Upper lobe of left lung (tissue), 6 donors: ENCODE data around the gene POLDIP3. TPM values are rescaled to one million over a fixed set of nuclear protein-coding genes. Genes with fewer than 3 reads are reported as not detected.

ENCODE experiments used
- ATAC-seq, 2 donors: fragments of 200-7000 bp; cut with Tn5 transposase; one replicate each; pipeline ENCODE4 v1.9.1; 2022; ENCODE audit warnings: mild to moderate bottlenecking in 2 of 2, moderate library complexity in 2 of 2; ENCODE audit not compliant: low FRiP score in 2 of 2
- DNase-seq, 2 donors: peaks; one replicate each; pipeline ENCODE4 v3.0.0-alpha.2; 2019 to 2020
- H3K27ac ChIP-seq, 4 donors: fragments of 200-600 bp; sonication (generic); one replicate each; pipeline ENCODE4 v1.5.1; 2016 to 2019
- H3K27me3 ChIP-seq, 4 donors: fragments of 200-600 bp; sonication (generic); one replicate each; pipeline ENCODE4 v1.5.1; 2017 to 2019
- H3K36me3 ChIP-seq, 4 donors: fragments of 200-600 bp; sonication (generic); one replicate each; pipeline ENCODE4 v1.5.1; 2016 to 2019
- H3K4me1 ChIP-seq, 4 donors: fragments of 200-600 bp; sonication (generic); one replicate each; pipeline ENCODE4 v1.5.1; 2018 to 2019
- H3K4me3 ChIP-seq, 4 donors: fragments of 200-600 bp; sonication (generic); one replicate each; pipeline ENCODE4 v1.5.1; 2017 to 2019; ENCODE audit warnings: mild to moderate bottlenecking in 2 of 4, moderate library complexity in 1 of 4
- H3K9me3 ChIP-seq, 4 donors: fragments of 200-600 bp; sonication (generic); one replicate each; pipeline ENCODE4 v1.5.1; 2018 to 2019
- CTCF ChIP-seq, 6 experiments: fragments of 450-650 bp in 4 of 6; fragments of 200-600 bp in 2 of 6; sonication (generic) in 2 of 6; IDR thresholded peaks; one replicate each; pipeline ENCODE4 v1.5.1; 2016 to 2019; ENCODE audit warnings: antibody characterized with exemption in 6 of 6
- EP300 ChIP-seq, 4 donors: sonication (generic); formaldehyde crosslinking; IDR thresholded peaks; one replicate each; pipeline ENCODE4 v1.5.1; 2017; ENCODE audit warnings: antibody characterized with exemption in 4 of 4, control low read depth in 2 of 4
- POLR2A ChIP-seq, 4 donors: fragments of 450-650 bp; IDR thresholded peaks; one replicate each; pipeline ENCODE4 v1.5.1; 2016 to 2017; ENCODE audit warnings: antibody characterized with exemption in 4 of 4, mild to moderate bottlenecking in 2 of 4
- POLR2AphosphoS5 ChIP-seq, 2 donors: sonication (generic); formaldehyde crosslinking; IDR thresholded peaks; one replicate each; pipeline ENCODE4 v1.5.1; 2017; ENCODE audit warnings: antibody characterized with exemption in 2 of 2
- WGBS, 2 donors: methylation state at CpG; one replicate each; pipeline ENCODE4 v1.1.5; 2017 to 2018; 5-methylcytosine and 5-hydroxymethylcytosine counted together
- total RNA-seq, 6 donors: library from RNA; depleted of rRNA in 4 of 6; stranded (reverse); fragments of >200 nt in 4 of 6; gene quantifications; one replicate each; pipeline versions ENCODE4 v1.1.0 to v1.2.1, GENCODE V29; 2016 to 2021
- donor health status: DM: no; HTN: no; CAD: no; lungs with moderate emphysema.
- donor health status: DM: no; HTN: yes; CAD: no; lungs with severe emphysema.

The POLDIP3 gene
- total RNA-seq: 10 to 100 TPM; 38.0 to 74.5 (median 55.6) TPM

- Histone ChIP-seq H3K4me1 (peaks cover 48 to 65% (median 59%) of the 10 kb centered on the region in 4 donors), H3K36me3 (peaks cover 0 to 14% (median 7%) of the 10 kb centered on the region in 4 donors), H3K27me3 (no peaks in the 10 kb centered on the region), H3K27ac (peak within 1 kb of the TSS; percentile 95 to 99 (median 98)), H3K9me3 (no peaks in the 10 kb centered on the region), H3K4me3 (peak within 1 kb of the TSS; percentile 62 to 93 (median 75))
- peak in 3 of 4 donors; percentile 71 to 84 (median 84) for TF ChIP-seq POLR2A (IDR thresholded peaks at IDR 0.05)
- no peak for TF ChIP-seq EP300 (IDR thresholded peaks at IDR 0.05)
- TF ChIP-seq POLR2AphosphoS5 (IDR thresholded peaks at IDR 0.05): peak in 1 of 2 donors; percentile 89
- TF ChIP-seq CTCF (IDR thresholded peaks at IDR 0.05): peak in 5 of 6 experiments; percentile 32 to 75 (median 52)
- DNase-seq (peak; percentile 99), ATAC-seq (peak; percentile 95 to 96)
- WGBS, 2 donors: 0% methylated on average over 19 to 42 of the region's 85 CpGs
Measured at GRCh38 chr22:42614312-42615091, at the start of gene POLDIP3. TSS of gene POLDIP3 (minus strand) at chr22:42614883. CDS start at chr22:42614857, 26 bp downstream.

- peak overlapping the region; percentile 22 to 61 (median 44) for H3K4me3 ChIP-seq
- H3K4me1 ChIP-seq: peaks cover 5 to 16% (median 10%) of the 10 kb centered on the region in 4 donors
- no peaks in the 10 kb centered on the region for H3K36me3 ChIP-seq
- ATAC-seq (peak; percentile 87 to 97), DNase-seq (peak; percentile 77 to 97)
- no peaks in the 10 kb centered on the region for H3K9me3 ChIP-seq
- H3K27ac ChIP-seq: peak overlapping the region in 2 of 4 donors; percentile 65 to 69
- TF ChIP-seq EP300 (IDR thresholded peaks at IDR 0.05) (no peak), CTCF (IDR thresholded peaks at IDR 0.05) (peak; percentile 64 to 82 (median 78))
- peaks cover 0 to 4% (median 0%) of the 10 kb centered on the region in 4 donors for H3K27me3 ChIP-seq
- 3 to 12% methylated on average over 20 to 52 of the region's 68 CpGs for WGBS, 2 donors
Measured at GRCh38 chr22:42661985-42662831, 47.5 kb upstream of the POLDIP3 start.

GRCh38 chr22:42656578-42656977 lies 41.9 kb upstream of the POLDIP3 start:
- no peak for ATAC-seq
- Histone ChIP-seq H3K36me3 (no peaks in the 10 kb centered on the region), H3K9me3 (no peaks in the 10 kb centered on the region), H3K27me3 (no peaks in the 10 kb centered on the region), H3K4me1 (peaks cover 0 to 14% (median 2%) of the 10 kb centered on the region in 4 donors), H3K27ac (no peak overlapping the region), H3K4me3 (no peak overlapping the region)
- WGBS, 2 donors: 93 to 95% methylated on average over 8 of the region's 8 CpGs
- TF ChIP-seq EP300 (IDR thresholded peaks at IDR 0.05) (no peak), POLR2A (IDR thresholded peaks at IDR 0.05) (no peak), CTCF (IDR thresholded peaks at IDR 0.05) (no peak), POLR2AphosphoS5 (IDR thresholded peaks at IDR 0.05) (no peak)
- no peak for DNase-seq

- ATAC-seq: no peak
- no peak overlapping the region for H3K4me3 ChIP-seq
- no peak for DNase-seq
- no peak overlapping the region for H3K27ac ChIP-seq
- H3K36me3 ChIP-seq: no peaks in the 10 kb centered on the region
- no peaks in the 10 kb centered on the region for H3K27me3 ChIP-seq
- 78 to 79% methylated on average over 9 of the region's 9 CpGs for WGBS, 2 donors
- H3K4me1 ChIP-seq: peaks cover 0 to 14% (median 0%) of the 10 kb centered on the region in 4 donors
- H3K9me3 ChIP-seq: no peaks in the 10 kb centered on the region
- TF ChIP-seq POLR2A (IDR thresholded peaks at IDR 0.05): no peak
- TF ChIP-seq EP300 (IDR thresholded peaks at IDR 0.05): no peak
- TF ChIP-seq CTCF (IDR thresholded peaks at IDR 0.05): no peak
- TF ChIP-seq POLR2AphosphoS5 (IDR thresholded peaks at IDR 0.05): no peak
Measured at GRCh38 chr22:42655693-42656092, 41.0 kb upstream of the POLDIP3 start.
